ENCODE measurements around the gene CPVL. TPM values are rescaled to one million over a fixed set of nuclear protein-coding genes. Genes with fewer than 3 reads are reported as not detected.

CPVL gene
- total RNA-seq, 1 experiment from 2014 or later = 10.3 TPM

DNA sequence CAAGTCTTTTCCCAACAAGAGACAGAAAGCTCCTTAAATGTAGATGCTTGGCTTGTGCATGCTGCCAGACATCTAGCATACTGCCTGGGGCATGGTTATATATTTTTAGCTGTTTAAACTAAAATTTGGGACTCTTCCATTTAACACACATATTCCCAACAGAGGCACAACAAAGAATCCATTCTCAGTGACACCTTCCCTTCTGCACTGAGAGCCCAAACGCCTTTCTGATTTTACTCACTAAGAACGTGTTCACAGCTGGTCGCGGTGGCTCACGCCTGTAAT, 49.9 kb downstream of the CPVL start:
- DNase-seq (ENCODE audit: low read depth, low spot score) (no peak), ATAC-seq (no peak)
- CTCF ChIA-PET = interaction anchor here (0.6 to 2.7 kb wide), 5 partner anchors 10 to 175 kb away, joined by 3 to 8 read pairs (median 4); no protein-coding TSS in a partner anchor
- H2AFZ ChIP-seq (ENCODE audit: low read depth, low read length, poor library complexity, severe bottlenecking) = no peak overlapping the region
- no peak overlapping the region for H3K4me3 ChIP-seq (replicated peaks in 1 of 2; ENCODE audit: low read depth in 1 of 2, low read length in 2 of 2)
- no TSS peak for BruUV-seq (replicated peaks)
- intact Hi-C loops (cut with micrococcal nuclease) = no loop called here
- TF ChIP-seq ZNF274 (IDR thresholded peaks at IDR 0.05; ENCODE audit: low read depth, low read length) (no peak), YY1 (IDR thresholded peaks at IDR 0.05; ENCODE audit: extremely low read depth, insufficient replicate concordance, low read depth, low read length) (no peak), SP1 (IDR thresholded peaks at IDR 0.05; ENCODE audit: low read depth) (no peak), SRF (IDR thresholded peaks at IDR 0.05; ENCODE audit: low read depth) (no peak)
- no peak overlapping the region for H3K27ac ChIP-seq (ENCODE audit: low read depth, low read length)
- no peaks in the 10 kb centered on the region for H3K79me2 ChIP-seq (ENCODE audit: insufficient read depth, low read length)
- H3K27me3 ChIP-seq (ENCODE audit: insufficient read depth, low read length) = no peaks in the 10 kb centered on the region
- no peaks in the 10 kb centered on the region for H3K4me1 ChIP-seq (ENCODE audit: control insufficient read depth in 1 of 2, insufficient read depth in 2 of 2, low read length in 2 of 2)
- H3K9me3 ChIP-seq (ENCODE audit: control insufficient read depth in 1 of 2, insufficient read depth in 1 of 2, low read depth in 1 of 2, low read length in 2 of 2) = no peaks in the 10 kb centered on the region
- no peak overlapping the region for H3K9ac ChIP-seq (ENCODE audit: low read length)
- H3K36me3 ChIP-seq (ENCODE audit: control insufficient read depth in 1 of 2, insufficient read depth in 2 of 2, low read length in 2 of 2) = no peaks in the 10 kb centered on the region
- RAD21 ChIA-PET (ENCODE audit: low non-redundant PET in 1 of 2, low total read pairs in 2 of 2, uncharacterized antibody in 2 of 2, unreplicated experiment in 2 of 2) = no interaction called here
- no peaks in the 10 kb centered on the region for H3K9me2 ChIP-seq (ENCODE audit: insufficient read depth)
- POLR2A ChIA-PET = no interaction called here
- H4K20me1 ChIP-seq (ENCODE audit: insufficient read depth) = no peaks in the 10 kb centered on the region
- no peak overlapping the region for H3K4me2 ChIP-seq (ENCODE audit: low read length)

DNA sequence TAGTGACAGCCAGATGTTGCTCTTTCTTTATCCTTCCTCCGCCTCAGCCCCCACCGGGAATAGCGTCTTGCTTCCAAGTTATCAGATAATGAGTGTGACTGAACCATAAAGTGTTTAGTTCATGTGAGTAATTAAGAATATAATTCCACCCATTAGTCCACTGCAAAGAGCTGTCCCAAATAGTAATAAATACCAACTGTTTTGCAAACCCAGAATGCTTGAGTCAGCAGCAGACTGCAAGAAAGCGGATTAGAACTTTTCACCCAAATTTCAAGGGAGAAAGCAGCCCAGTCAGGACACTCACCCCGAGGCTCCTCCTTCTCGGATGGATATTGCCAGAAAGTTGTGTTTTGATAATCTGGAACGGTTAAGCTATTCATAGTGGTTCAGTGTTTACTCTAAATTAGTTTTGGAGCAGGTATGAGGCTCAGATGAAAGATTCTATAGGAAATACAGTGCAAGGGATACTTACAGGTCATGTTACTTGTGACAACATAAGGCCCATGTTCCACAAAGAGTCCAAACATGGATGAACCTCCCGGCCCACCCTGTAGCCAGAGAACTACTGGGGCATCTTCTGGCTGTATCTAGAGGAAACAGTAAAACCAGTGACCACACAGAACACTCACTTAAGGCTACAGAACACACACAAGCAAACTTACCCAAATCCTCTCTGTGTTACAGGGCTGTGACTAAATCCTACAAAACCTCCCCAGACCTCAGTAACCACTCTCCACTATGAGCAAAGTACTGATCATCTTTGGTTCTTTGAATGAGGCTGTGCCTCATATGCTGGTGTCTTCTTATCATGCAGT, 50.5 kb downstream of the CPVL start:
- H3K4me2 ChIP-seq (ENCODE audit: low read length) = no peak overlapping the region
- CTCF ChIA-PET = interaction anchor here (1.2 to 2.7 kb wide), 3 partner anchors 11 to 174 kb away, joined by 3 to 8 read pairs (median 4); no protein-coding TSS in a partner anchor
- no peak for DNase-seq (ENCODE audit: low read depth, low spot score)

More for the DNA sequence above, 50.5 kb downstream of the CPVL start:
- TF ChIP-seq CEBPB (IDR thresholded peaks at IDR 0.05; ENCODE audit: low read depth) (no peak), EZH2 (IDR thresholded peaks at IDR 0.05) (no peak), SRF (IDR thresholded peaks at IDR 0.05; ENCODE audit: low read depth) (no peak), POLR2AphosphoS5 (IDR thresholded peaks at IDR 0.05; ENCODE audit: low read depth, low read length) (no peak), EGR1 (IDR thresholded peaks at IDR 0.05; ENCODE audit: low read depth) (no peak), EZH2phosphoT487 (IDR thresholded peaks at IDR 0.05; ENCODE audit: borderline replicate concordance) (no peak), SP1 (IDR thresholded peaks at IDR 0.05; ENCODE audit: low read depth) (no peak), ELF1 (IDR thresholded peaks at IDR 0.05; ENCODE audit: borderline replicate concordance, low read depth) (no peak), JUND (IDR thresholded peaks at IDR 0.05) (no peak), SIN3A (IDR thresholded peaks at IDR 0.05; ENCODE audit: low read depth) (no peak), CBX3 (IDR thresholded peaks at IDR 0.05; ENCODE audit: low read depth) (no peak), ZNF274 (IDR thresholded peaks at IDR 0.05; ENCODE audit: low read depth, low read length) (no peak), YY1 (IDR thresholded peaks at IDR 0.05; ENCODE audit: extremely low read depth, insufficient replicate concordance, low read depth, low read length) (no peak), POLR2A (IDR thresholded peaks at IDR 0.05; ENCODE audit: borderline replicate concordance, extremely low read depth, insufficient read depth, insufficient read length) (no peak), FOSL1 (IDR thresholded peaks at IDR 0.05; ENCODE audit: low read depth) (no peak), RAD21 (IDR thresholded peaks at IDR 0.05; ENCODE audit: low read depth) (no peak)
- TF ChIP-seq, protein P1, sequence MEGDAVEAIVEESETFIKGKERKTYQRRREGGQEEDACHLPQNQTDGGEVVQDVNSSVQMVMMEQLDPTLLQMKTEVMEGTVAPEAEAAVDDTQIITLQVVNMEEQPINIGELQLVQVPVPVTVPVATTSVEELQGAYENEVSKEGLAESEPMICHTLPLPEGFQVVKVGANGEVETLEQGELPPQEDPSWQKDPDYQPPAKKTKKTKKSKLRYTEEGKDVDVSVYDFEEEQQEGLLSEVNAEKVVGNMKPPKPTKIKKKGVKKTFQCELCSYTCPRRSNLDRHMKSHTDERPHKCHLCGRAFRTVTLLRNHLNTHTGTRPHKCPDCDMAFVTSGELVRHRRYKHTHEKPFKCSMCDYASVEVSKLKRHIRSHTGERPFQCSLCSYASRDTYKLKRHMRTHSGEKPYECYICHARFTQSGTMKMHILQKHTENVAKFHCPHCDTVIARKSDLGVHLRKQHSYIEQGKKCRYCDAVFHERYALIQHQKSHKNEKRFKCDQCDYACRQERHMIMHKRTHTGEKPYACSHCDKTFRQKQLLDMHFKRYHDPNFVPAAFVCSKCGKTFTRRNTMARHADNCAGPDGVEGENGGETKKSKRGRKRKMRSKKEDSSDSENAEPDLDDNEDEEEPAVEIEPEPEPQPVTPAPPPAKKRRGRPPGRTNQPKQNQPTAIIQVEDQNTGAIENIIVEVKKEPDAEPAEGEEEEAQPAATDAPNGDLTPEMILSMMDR (IDR thresholded peaks at IDR 0.05 in 2 of 3, conservative IDR thresholded peaks at IDR 0.05 in 1 of 3; ENCODE audit: borderline replicate concordance in 1 of 3, insufficient read depth in 1 of 3, low read depth in 2 of 3, low read length in 2 of 3) = no peak
- TF ChIP-seq, protein P2, sequence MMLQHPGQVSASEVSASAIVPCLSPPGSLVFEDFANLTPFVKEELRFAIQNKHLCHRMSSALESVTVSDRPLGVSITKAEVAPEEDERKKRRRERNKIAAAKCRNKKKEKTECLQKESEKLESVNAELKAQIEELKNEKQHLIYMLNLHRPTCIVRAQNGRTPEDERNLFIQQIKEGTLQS (IDR thresholded peaks at IDR 0.05) = no peak
- H3K36me3 ChIP-seq (ENCODE audit: control insufficient read depth in 1 of 2, insufficient read depth in 2 of 2, low read length in 2 of 2) = no peaks in the 10 kb centered on the region
- no peak overlapping the region for H3K27ac ChIP-seq (ENCODE audit: low read depth, low read length)
- POLR2A ChIA-PET = no interaction called here
- H3K9ac ChIP-seq (ENCODE audit: low read length) = no peak overlapping the region
- intact Hi-C loops (cut with micrococcal nuclease) = no loop called here
- H3K79me2 ChIP-seq (ENCODE audit: insufficient read depth, low read length) = no peaks in the 10 kb centered on the region
- H3K4me3 ChIP-seq (replicated peaks in 1 of 2; ENCODE audit: low read depth in 1 of 2, low read length in 2 of 2) = no peak overlapping the region
- no peak for ATAC-seq
- no TSS peak for BruUV-seq (replicated peaks)
- H4K20me1 ChIP-seq (ENCODE audit: insufficient read depth) = no peaks in the 10 kb centered on the region
- no peak overlapping the region for H2AFZ ChIP-seq (ENCODE audit: low read depth, low read length, poor library complexity, severe bottlenecking)
- RAD21 ChIA-PET (ENCODE audit: low non-redundant PET in 1 of 2, low total read pairs in 2 of 2, uncharacterized antibody in 2 of 2, unreplicated experiment in 2 of 2) = no interaction called here
- no peaks in the 10 kb centered on the region for H3K9me2 ChIP-seq (ENCODE audit: insufficient read depth)
- no peaks in the 10 kb centered on the region for H3K27me3 ChIP-seq (ENCODE audit: insufficient read depth, low read length)
- H3K4me1 ChIP-seq (ENCODE audit: control insufficient read depth in 1 of 2, insufficient read depth in 2 of 2, low read length in 2 of 2) = no peaks in the 10 kb centered on the region
- H3K9me3 ChIP-seq (ENCODE audit: control insufficient read depth in 1 of 2, insufficient read depth in 1 of 2, low read depth in 1 of 2, low read length in 2 of 2) = no peaks in the 10 kb centered on the region
